Subcutaneous adipose tissue (tissue), 4 donors: ENCODE data around the gene DAO. TPM values are rescaled to one million over a fixed set of nuclear protein-coding genes. Genes with fewer than 3 reads are reported as not detected.

Source experiments
- total RNA-seq, 4 donors: library from RNA; depleted of rRNA; stranded (reverse); fragments of >200 nt; gene quantifications; one replicate each; pipeline ENCODE4 v1.1.0, GENCODE V29; 2016
- TF ChIP-seq, protein P1 (sequence below): fragments of 450-650 bp; IDR thresholded peaks from one replicate; pipeline ENCODE4 v1.5.1; 2016; ENCODE audit warnings: low read depth, mild to moderate bottlenecking, control low read depth, antibody characterized with exemption, moderate library complexity

The DAO gene
- total RNA-seq, 4 donors from 2014 or later = not detected

DNA sequence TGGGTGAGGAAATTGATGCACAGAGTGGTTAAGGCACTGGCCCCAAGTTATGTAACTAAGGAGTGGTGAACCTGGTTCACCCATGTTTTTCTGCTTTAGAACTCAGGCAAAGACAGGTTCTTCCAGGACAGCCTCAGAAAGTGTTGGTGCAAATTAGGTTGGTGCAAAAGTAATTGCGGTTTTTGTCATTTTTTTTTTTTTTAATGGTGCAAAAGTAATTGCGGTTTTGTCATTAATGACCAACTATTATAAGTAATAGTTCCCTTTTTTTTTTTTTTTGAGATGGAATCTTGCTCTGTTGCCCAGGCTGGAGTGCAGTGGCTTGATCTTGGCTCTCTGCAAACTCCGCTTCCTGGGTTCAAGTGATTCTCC lies 17.3 kb upstream of the DAO start:
- TF ChIP-seq, protein P1, sequence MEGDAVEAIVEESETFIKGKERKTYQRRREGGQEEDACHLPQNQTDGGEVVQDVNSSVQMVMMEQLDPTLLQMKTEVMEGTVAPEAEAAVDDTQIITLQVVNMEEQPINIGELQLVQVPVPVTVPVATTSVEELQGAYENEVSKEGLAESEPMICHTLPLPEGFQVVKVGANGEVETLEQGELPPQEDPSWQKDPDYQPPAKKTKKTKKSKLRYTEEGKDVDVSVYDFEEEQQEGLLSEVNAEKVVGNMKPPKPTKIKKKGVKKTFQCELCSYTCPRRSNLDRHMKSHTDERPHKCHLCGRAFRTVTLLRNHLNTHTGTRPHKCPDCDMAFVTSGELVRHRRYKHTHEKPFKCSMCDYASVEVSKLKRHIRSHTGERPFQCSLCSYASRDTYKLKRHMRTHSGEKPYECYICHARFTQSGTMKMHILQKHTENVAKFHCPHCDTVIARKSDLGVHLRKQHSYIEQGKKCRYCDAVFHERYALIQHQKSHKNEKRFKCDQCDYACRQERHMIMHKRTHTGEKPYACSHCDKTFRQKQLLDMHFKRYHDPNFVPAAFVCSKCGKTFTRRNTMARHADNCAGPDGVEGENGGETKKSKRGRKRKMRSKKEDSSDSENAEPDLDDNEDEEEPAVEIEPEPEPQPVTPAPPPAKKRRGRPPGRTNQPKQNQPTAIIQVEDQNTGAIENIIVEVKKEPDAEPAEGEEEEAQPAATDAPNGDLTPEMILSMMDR = no peak

DNA sequence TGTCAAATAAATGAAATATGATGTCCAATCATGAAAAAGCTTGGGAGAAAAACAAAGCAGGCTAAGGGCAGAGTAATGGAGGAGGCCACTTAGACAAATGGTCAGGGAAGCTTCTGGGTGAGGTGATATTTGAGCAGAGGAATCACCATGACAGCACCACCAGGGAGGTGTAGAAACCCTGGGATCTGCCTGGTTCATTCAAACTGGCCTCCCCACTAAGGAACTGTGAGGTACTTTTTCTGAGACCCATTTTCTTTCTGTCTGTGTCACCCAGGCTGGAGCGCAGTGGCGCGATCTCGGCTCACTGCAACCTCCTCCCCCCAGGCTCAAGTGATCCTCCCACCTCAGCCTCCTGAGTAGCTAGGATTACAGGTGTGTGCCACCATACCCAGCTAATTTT lies 14.7 kb upstream of the DAO start:
- TF ChIP-seq, protein P1 = no peak

DNA sequence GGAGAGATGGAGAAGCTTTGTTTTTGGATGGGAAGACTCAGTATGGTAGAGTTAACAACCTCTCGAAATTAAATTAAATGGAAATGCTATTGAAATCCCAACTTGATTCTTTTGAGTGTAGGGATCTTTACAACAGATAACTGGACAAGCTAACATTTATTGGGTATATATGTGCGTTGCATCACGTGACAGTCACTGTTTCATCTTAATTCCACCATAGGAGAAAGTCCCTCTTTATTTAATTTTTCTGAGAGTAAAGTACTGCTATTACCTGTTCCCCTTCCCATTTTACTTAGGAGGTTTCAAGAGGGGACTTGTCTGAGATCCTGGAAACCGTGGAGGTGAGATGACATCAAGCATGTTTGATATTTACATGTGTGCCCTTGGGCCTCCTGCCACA lies 11.1 kb upstream of the DAO start:
- TF ChIP-seq, protein P1 = no peak

DNA sequence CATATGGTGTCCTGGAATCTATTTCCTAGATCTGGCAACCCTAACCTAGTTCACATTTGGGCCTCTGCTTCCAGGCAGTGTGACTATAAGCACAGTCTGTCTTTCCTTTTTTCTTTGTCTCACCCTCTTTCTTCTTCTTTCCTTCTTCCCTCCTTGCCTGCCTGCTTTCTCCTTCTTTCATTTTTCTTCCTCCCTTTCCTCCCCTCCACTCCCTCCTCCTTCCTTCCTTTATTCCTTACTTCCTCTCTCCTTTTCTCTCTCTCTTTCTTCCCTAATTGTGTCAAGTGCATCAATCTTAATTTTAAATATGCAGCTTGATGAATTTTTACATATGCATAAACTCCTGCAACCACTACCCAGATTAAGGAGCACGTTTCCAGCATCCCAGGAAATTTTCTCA lies 4.6 kb upstream of the DAO start:
- TF ChIP-seq, protein P1 = no peak

DNA sequence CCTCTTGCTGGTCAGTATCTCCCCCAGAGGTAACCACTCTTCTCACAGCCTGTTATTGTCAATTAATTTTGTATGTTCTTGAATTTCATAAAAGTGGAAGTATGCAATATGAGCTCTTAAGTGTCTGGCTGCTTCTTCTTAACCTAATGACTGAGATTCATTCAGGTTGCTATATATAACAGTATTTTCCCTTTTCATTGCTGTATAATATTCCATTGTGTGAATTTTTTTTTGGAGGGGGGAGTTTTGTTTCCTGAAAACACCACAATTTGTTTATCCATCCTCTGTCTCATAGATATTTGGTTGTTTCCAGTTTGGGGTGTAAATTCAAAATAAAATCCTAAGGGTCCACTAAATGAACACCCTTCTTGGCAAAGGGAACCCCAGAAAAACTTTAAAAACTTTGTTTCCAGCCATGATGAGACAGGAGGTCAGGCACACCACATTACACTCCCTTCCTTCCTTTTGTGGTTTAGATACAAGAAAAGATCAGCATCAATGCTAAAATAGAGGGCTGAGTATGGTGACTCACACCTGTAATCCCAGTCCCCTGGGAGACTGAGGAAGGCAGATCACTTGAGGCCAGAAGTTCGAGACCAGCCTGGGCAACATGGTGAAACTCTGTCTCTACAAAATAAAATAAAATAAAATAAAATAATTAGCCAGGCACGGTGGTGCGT lies 4.1 kb upstream of the DAO start:
- TF ChIP-seq, protein P1 = no peak

DNA sequence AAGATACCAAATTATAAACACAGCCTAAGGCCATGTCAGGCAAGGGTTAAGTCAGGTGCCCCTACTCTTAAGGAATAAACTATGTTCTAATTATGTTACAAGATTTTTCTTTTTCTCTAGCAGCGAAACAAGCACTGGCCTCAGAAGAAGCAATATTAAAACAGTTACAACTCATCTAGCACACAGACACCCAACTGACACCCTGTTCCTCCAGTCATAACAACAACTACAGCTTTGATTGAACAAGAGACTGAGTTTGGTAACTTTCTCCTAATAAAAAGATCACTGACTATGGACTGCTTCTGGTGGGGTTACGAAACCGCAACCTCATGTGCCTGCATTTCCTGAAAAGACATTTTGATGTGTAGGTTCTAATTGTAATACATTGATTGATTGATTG lies 3.3 kb upstream of the DAO start:
- TF ChIP-seq, protein P1 = no peak

DNA sequence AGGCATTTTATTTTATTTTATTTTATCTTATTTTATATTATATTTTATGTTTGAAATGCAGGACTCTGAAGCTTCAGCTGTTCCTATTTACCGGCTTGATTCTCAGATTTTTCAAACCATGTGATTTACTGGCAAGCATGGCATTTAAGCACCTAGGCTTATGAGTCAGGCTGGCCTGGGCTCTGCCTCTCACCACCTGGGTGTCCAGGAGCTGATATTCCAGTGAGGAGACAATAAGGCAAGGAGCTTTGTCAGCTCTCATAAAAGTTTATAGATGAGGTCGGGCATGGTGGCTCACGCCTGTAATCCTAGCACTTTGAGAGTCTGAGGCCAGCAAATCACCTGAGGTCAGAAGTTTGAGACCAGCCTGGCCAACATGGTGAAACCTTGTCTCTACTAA lies 2.1 kb downstream of the DAO start:
- TF ChIP-seq, protein P1 = no peak
